HL-60 (cell line): Measurements from ENCODE around the gene HRH3.

ENCODE experiments used
- DNase-seq, 2 experiments: peaks; one replicate each; pipeline ENCODE4 v3.0.0-alpha.2; 2010 to 2020; ENCODE audit warnings: low read depth in 1 of 2, low spot score in 1 of 2
- H3K27ac ChIP-seq: fragments of 250-450 bp; sonication (Bioruptor Pico); replicated peaks from 2 replicates; pipeline ENCODE4 v1.5.1; 2020; ENCODE audit warnings: mild to moderate bottlenecking, moderate library complexity
- H3K27me3 ChIP-seq: fragments of 250-450 bp; sonication (Bioruptor Pico); 2 replicates; pipeline ENCODE4 v1.5.1; 2021; ENCODE audit warnings: mild to moderate bottlenecking, moderate library complexity; ENCODE audit not compliant: insufficient read depth, poor library complexity, severe bottlenecking
- H3K4me3 ChIP-seq: replicated peaks from 2 replicates; pipeline ENCODE4 v1.5.1; 2011; ENCODE audit warnings: mild to moderate bottlenecking, control low read depth, low read length; ENCODE audit not compliant: insufficient read depth
- GABPA ChIP-seq: IDR thresholded peaks from 2 replicates; pipeline ENCODE4 v1.6.1; 2012; ENCODE audit warnings: low read depth
- POLR2AphosphoS5 ChIP-seq: IDR thresholded peaks from 2 replicates; pipeline ENCODE4 v1.6.1; 2012; ENCODE audit warnings: low read depth
- SPI1 ChIP-seq: IDR thresholded peaks from 2 replicates; pipeline ENCODE4 v1.6.1; 2012; ENCODE audit warnings: low read depth, mild to moderate bottlenecking, borderline replicate concordance
- TF ChIP-seq, protein P1 (sequence below): IDR thresholded peaks from 2 replicates; pipeline ENCODE4 v1.6.1; 2012; ENCODE audit warnings: low read depth; ENCODE audit not compliant: insufficient replicate concordance
- TF ChIP-seq, protein P2 (sequence below): IDR thresholded peaks from one replicate; pipeline ENCODE4 v1.5.1; 2011; ENCODE audit warnings: low read length, control low read depth, inconsistent platforms; ENCODE audit not compliant: insufficient read depth

The HRH3 gene

DNA sequence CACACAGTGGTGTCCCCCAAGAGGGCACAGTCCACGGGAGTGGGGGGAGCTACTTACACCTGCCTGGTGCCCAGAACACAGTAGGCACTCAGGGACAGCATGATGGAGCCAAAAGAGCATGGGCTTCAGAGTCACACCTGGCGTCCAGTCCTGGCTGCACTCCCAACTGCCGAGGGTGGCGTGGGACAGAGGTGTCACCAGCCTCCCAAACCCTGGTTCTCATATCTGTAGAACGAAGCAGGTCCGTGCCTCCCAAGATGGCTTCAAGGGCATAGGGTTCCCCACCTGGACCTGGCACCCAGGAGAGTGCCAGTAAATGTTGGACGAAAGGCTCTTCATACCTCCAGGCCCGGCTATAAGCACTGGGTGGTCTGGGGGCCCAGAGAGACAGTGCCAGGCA, 8.9 kb downstream of the HRH3 start:
- Histone ChIP-seq H3K4me3 (no peak overlapping the region), H3K27me3 (peaks cover 34% of the 10 kb centered on the region), H3K27ac (no peak overlapping the region)
- no peak for DNase-seq
- TF ChIP-seq SPI1 (no peak), POLR2AphosphoS5 (no peak), GABPA (no peak)
- TF ChIP-seq, protein P1, sequence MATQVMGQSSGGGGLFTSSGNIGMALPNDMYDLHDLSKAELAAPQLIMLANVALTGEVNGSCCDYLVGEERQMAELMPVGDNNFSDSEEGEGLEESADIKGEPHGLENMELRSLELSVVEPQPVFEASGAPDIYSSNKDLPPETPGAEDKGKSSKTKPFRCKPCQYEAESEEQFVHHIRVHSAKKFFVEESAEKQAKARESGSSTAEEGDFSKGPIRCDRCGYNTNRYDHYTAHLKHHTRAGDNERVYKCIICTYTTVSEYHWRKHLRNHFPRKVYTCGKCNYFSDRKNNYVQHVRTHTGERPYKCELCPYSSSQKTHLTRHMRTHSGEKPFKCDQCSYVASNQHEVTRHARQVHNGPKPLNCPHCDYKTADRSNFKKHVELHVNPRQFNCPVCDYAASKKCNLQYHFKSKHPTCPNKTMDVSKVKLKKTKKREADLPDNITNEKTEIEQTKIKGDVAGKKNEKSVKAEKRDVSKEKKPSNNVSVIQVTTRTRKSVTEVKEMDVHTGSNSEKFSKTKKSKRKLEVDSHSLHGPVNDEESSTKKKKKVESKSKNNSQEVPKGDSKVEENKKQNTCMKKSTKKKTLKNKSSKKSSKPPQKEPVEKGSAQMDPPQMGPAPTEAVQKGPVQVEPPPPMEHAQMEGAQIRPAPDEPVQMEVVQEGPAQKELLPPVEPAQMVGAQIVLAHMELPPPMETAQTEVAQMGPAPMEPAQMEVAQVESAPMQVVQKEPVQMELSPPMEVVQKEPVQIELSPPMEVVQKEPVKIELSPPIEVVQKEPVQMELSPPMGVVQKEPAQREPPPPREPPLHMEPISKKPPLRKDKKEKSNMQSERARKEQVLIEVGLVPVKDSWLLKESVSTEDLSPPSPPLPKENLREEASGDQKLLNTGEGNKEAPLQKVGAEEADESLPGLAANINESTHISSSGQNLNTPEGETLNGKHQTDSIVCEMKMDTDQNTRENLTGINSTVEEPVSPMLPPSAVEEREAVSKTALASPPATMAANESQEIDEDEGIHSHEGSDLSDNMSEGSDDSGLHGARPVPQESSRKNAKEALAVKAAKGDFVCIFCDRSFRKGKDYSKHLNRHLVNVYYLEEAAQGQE, result no peak

DNA sequence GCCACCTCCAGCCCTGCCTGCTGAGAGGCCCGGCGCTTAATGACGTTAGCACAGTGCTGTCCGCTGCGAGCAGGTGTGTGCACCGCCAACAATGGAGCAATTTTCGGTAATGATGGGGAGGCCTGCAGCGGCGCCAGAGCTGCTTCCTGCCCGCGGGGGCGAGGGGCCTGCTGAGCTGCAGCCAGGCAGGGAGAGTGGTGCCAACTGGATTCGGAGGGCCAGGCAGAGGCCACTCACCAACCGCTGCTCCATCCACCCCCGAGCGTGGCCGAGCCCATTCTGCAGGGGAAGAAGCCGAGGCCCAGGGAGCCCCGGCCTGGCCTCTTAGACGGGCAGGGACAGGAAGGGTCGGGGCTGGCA, 9.6 kb downstream of the HRH3 start:
- TF ChIP-seq SPI1 (no peak), GABPA (no peak), POLR2AphosphoS5 (no peak)
- TF ChIP-seq, protein P2, sequence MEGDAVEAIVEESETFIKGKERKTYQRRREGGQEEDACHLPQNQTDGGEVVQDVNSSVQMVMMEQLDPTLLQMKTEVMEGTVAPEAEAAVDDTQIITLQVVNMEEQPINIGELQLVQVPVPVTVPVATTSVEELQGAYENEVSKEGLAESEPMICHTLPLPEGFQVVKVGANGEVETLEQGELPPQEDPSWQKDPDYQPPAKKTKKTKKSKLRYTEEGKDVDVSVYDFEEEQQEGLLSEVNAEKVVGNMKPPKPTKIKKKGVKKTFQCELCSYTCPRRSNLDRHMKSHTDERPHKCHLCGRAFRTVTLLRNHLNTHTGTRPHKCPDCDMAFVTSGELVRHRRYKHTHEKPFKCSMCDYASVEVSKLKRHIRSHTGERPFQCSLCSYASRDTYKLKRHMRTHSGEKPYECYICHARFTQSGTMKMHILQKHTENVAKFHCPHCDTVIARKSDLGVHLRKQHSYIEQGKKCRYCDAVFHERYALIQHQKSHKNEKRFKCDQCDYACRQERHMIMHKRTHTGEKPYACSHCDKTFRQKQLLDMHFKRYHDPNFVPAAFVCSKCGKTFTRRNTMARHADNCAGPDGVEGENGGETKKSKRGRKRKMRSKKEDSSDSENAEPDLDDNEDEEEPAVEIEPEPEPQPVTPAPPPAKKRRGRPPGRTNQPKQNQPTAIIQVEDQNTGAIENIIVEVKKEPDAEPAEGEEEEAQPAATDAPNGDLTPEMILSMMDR, result no peak
- TF ChIP-seq, protein P1, result no peak
- peaks cover 29% of the 10 kb centered on the region for H3K27me3 ChIP-seq
- no peak overlapping the region for H3K27ac ChIP-seq
- H3K4me3 ChIP-seq, result no peak overlapping the region
- DNase-seq, result no peak

DNA sequence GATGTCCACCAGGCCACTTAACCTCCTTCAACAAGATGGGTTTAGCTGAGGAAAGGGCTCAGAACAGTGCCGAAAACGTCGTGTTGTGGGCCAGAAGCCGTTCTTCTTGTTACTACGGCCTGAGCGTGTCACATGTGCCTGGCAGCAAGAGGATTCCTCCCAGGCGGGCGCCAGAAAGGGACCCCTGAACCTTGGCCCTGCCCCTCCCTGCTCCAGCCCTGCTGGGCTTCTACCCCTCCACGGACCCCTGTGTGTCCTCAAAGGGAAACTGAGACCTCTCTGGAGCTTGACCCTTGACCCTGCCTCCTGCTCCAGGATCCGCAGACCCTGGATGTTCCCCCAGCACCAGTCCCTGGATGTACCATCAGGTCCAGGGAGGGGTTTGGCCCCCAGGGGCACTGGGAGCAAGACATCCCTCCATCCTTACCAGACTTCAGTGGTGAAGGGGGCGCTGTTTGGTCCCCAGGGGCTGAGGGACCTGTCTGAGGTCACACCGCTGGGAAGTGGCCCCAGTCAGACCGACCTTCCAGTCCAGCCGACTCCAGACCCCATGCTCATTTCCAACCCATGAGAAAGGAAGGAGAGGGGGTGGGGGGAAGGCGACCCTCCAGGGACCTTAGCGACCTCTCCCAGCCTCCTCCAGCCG, 10.1 kb downstream of the HRH3 start:
- TF ChIP-seq GABPA, result no peak
- TF ChIP-seq SPI1, result no peak
- TF ChIP-seq POLR2AphosphoS5, result no peak
- TF ChIP-seq, protein P1, result no peak
- TF ChIP-seq, protein P2, result no peak
- Histone ChIP-seq H3K27me3 (peaks cover 24% of the 10 kb centered on the region), H3K4me3 (no peak overlapping the region), H3K27ac (no peak overlapping the region)
- DNase-seq, result no peak
